GM12878 (cell line): ENCODE measurements around the gene RERE.

ENCODE experiments used
- EP300 ChIP-seq, 2 experiments: fragments of 150-350 bp in 1 of 2; IDR thresholded peaks; 2 replicates each; pipeline ENCODE4 v1.6.1; 2011 to 2012; ENCODE audit warnings: low read depth in 2 of 2, low read length in 2 of 2, borderline replicate concordance in 1 of 2, improper control_type of control experiment in 1 of 2, inconsistent platforms in 1 of 2; ENCODE audit not compliant: control insufficient read depth in 1 of 2
- SMAD1 ChIP-seq: fragments of 450-650 bp; IDR thresholded peaks from 2 replicates; pipeline ENCODE4 v1.6.1; 2018; ENCODE audit warnings: mild to moderate bottlenecking, low read depth; ENCODE audit not compliant: partially characterized antibody
- TAF1 ChIP-seq: IDR thresholded peaks from 2 replicates; pipeline ENCODE4 v1.6.1; 2011; ENCODE audit warnings: mild to moderate bottlenecking, low read depth, low read length, borderline replicate concordance
- TF ChIP-seq, protein P1 (sequence below), 3 experiments: IDR thresholded peaks in 2 of 3; conservative IDR thresholded peaks in 1 of 3; 2 replicates each; pipeline ENCODE4 v1.5.1; 2011; ENCODE audit warnings: low read depth in 3 of 3, low read length in 3 of 3, mild to moderate bottlenecking in 3 of 3, control low read depth in 2 of 3, moderate library complexity in 2 of 3, inconsistent platforms in 1 of 3, mixed read lengths in 1 of 3; ENCODE audit not compliant: control insufficient read depth in 2 of 3, insufficient read depth in 1 of 3; ENCODE audit errors: extremely low read depth in 1 of 3

DNA sequence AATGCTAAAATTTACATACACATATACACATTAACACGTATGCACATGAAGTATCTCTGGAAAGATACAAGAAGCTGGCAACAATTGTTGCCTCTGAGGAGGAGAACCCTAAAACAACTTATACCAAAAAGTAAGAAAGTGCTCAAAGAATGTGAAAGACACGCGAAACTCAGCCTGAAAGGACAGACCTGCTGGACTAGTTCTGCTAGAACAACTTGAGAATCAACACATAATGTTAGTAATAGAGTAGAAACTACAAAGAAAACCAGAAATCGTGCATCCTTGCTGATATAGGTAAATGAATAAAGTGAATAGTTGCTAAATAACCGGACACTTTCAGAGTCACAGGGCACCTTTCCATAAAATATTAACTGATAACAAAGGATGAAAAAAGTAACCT, 242.5 kb downstream of the RERE start:
- TF ChIP-seq EP300 (IDR thresholded peaks at IDR 0.05; ENCODE audit: borderline replicate concordance in 1 of 2, control insufficient read depth in 1 of 2, low read depth in 2 of 2, low read length in 2 of 2), result no peak
- TF ChIP-seq, protein P1, sequence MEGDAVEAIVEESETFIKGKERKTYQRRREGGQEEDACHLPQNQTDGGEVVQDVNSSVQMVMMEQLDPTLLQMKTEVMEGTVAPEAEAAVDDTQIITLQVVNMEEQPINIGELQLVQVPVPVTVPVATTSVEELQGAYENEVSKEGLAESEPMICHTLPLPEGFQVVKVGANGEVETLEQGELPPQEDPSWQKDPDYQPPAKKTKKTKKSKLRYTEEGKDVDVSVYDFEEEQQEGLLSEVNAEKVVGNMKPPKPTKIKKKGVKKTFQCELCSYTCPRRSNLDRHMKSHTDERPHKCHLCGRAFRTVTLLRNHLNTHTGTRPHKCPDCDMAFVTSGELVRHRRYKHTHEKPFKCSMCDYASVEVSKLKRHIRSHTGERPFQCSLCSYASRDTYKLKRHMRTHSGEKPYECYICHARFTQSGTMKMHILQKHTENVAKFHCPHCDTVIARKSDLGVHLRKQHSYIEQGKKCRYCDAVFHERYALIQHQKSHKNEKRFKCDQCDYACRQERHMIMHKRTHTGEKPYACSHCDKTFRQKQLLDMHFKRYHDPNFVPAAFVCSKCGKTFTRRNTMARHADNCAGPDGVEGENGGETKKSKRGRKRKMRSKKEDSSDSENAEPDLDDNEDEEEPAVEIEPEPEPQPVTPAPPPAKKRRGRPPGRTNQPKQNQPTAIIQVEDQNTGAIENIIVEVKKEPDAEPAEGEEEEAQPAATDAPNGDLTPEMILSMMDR (IDR thresholded peaks at IDR 0.05 in 2 of 3, conservative IDR thresholded peaks at IDR 0.05 in 1 of 3; ENCODE audit: control insufficient read depth in 2 of 3, extremely low read depth in 1 of 3, insufficient read depth in 1 of 3, low read depth in 3 of 3, low read length in 3 of 3), result no peak
- TF ChIP-seq SMAD1, result no peak
- no peak for TF ChIP-seq TAF1
